NCI-H526 (cell line): ENCODE results near the gene MRGPRD.

Experiments used
- DNase-seq, 2 experiments: peaks; one replicate each; lab custom pipeline; 2025; lab: John Stamatoyannopoulos, UW

The MRGPRD gene

GRCh38 chr11:68930991-68931855, 49.6 kb downstream of the MRGPRD start:
- DNase-seq, result no peak
